Anterior cingulate cortex (tissue), 58 donors: ENCODE measurements around the gene HDGFL3.

Source experiments
- DNase-seq, 58 donors: peaks; one replicate each; lab custom pipeline; 2025; lab: John Stamatoyannopoulos, UW

The HDGFL3 gene

DNA sequence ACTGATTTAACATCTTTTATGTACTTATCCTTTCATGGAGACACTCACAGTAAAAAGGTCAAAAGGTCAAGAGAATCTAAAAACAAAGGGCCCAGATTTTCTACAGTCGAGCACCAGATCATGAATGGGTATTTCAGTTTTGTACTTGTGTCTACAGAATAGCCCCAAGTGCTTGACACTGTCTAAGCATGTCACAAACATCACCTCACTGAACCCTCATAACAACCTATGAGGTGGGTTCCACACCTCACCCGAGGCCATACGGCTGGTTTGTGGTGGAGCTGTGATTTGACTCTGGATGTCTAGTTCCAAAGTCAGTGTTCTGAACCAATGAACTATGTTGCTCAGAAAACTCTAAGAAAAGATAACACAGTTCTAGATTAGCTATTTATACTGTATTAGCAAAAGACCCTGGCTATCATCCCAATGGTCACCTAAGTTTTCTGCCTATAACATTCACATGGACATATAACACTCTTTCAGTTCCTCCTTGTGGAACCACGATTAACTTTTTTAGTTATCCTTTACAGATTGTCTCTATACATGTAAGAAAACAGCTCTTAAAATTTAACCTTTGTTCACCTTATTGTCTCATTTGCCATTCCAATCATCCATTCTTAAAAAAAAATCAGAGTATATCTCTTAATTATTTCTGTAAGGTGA is 74.6 kb downstream of the HDGFL3 start:
- DNase-seq, result no peak

DNA sequence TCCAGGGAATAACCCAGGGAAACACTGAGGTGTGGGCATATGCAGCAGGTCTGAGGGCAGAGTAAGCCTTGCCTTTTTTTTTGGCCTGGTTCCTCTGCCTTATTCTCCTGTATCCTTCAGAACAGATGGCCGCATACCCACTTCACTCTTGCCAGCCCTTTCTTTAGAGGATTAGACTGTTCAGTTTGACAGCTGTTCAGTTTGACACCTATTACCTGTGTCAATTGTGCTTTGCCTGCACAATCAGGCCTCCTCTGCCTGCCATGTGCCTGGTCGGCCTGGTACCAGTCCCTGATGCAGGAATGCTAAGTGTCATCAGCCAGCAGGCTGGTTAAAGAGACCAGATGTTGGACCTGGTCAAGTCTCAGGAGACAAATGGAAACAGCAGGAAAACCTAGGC is 77.8 kb downstream of the HDGFL3 start:
- no peak for DNase-seq

DNA sequence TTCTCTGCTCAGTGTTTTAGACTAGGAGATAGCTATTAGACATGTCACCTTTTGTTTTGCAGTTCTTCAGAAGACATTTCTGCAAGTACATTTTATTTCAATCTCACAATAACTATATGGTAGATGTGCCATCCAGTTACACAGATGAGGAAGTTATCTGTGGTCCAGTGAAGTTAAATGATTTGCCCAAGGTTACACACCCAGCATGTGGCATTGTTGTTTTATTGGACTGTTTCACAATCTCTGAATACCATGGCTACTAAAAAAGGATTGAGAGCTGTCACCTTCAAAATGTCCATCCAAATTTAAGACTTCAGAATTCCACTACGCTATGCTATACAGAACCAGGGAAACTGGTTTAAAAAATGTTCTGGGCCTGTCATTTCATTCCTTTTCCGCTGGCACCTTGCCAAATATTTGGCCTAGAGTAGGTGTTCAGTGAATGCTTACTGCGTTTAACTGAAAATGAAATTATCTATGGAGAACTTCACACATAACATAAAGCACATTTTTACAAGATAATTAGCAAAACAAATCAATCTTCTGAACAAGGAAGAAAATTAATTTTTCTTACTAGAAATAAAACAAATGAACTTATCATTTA is 80.0 kb downstream of the HDGFL3 start:
- no peak for DNase-seq

DNA sequence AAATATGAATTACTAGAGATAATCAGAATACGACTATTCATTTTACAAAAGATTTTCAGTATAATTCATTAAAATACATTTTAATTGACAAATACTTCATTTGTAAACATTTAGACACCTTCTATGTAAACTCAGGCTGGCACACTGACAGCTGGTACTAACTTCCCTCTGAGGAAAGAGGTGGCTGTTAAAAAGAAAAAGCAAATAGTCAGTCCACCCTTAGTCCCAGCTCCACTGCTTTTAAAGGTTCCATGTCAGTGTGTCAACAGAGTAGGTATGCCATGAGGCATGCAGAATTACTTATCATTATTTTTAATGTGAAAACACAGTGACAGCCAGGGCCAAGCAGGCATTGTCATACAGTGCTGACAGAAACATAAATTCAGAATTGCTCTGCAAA is 84.1 kb downstream of the HDGFL3 start:
- DNase-seq, result no peak

DNA sequence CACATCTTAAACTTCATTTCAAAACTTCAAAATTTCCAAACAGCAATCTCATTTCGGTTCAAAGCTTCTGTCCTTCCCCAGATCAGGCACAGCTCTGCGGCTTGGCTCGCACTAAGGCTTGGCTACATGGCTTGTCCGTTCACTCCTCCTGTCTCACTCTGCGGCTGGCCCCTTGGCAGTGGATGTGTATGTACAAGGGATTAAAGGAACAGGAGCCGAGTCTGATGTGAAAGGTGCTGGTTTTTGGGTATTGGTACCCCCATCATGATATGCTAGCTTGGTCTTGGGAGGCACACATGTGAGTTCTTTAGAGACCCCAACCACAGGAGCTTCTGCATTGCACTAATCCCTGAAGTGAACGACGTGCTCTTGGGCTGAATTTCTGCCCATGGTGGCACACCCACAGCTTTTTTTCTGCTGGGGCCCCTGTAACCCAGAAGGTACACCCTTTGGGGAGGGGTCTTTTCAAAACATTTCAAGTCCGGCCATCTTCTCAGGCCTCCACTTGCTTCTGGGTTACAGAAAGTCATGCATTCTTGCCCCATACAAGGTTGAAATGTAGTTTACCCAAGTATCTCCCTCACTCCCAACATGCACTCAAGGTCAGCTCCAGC is 87.5 kb downstream of the HDGFL3 start:
- DNase-seq, result no peak

DNA sequence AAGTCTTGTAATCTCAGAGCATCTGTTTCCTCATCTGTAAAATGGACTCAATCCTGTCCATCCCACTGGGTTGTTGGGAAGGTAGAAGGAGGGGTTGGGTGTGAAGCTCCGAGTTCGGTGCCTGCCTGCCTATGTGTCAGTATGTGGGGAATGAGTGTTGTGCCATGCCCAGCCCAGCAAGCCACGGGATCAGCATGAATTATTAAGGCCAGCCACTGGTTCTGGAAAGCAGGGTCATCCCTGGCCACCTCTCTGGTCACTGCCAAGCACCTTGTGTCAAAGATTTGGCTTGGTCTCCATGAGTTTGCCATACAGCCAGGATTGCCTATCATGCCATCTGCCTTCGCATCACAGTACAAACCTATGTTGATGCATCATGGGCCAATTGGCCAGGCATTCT is 88.7 kb downstream of the HDGFL3 start:
- no peak for DNase-seq

DNA sequence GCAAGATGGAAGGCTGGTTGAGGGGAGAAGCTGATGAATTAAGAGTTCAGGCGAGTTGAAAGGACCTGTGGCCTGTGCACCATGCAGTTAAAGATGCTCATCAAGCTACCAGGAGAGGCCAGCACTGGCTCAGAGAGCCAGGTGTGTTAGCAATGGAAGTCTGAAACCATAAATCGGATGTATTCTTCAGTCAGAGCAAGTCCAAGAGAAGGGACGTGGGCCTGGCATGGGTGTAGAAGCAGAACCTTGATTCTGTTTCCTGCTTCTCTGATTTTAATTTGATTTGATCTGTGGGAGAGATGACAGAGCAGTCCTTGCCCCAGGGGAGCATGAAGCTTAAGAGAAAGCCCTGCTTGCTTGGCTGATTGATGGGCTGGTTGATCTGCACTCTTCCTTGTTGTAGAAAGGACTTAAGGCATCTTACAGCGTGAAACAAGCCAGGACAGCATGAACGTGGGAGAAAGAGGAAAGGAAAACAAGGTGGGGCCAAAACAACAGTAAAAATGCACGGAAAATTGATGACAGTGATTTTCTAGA is 89.3 kb downstream of the HDGFL3 start:
- no peak for DNase-seq

DNA sequence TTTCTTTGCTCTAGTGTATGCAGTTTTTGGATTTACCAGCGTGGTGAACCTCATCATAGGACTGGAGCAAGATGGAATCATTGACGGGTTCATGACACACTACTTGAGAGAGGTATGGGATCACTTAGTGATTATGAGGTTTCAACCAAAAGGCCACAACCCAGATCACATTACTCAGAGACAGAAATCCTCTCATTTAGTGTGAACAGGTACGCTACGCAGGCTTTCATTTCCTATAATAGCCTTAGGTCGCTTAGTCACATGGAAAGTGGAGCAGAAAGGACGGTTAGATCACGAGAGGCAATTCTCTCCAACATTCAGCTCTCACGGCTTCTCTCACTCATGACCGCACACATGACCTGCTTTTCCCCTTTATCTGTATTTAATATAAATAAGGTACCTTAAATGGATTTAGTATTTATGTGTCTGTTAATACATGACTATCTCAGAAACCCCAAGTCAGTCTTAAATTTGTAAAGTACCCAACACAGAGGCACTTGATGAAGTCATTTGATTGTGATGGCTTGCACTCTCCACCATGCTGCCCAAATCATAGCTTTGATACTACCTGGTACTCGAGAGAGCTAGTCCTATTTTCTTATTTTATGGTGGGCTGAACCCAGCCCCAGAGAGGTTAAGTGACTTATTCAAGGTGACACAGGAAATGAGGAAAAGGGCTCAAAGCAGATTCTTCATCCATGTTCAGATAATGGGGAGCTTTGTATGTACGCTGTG is 91.6 kb downstream of the HDGFL3 start:
- DNase-seq, result no peak

DNA sequence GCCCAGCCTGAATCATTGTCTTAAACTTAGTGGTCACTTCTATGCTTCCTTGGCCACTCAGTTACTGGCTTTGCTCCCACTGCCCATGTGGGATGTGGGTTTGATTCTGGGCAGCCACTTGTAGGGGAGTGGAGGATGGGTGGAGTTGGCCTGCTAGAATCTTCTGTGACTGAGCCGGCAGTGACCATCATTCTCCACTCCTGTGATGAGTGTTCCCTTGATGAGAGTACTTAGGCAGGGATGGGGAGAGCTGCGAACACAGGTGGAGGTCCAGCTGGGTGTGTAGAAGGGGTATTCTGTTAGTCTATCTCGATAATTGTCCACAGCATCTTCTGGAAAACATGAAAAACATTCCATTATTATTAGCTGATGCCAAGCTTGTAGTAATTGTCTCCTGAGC is 92.2 kb downstream of the HDGFL3 start:
- DNase-seq, result no peak

DNA sequence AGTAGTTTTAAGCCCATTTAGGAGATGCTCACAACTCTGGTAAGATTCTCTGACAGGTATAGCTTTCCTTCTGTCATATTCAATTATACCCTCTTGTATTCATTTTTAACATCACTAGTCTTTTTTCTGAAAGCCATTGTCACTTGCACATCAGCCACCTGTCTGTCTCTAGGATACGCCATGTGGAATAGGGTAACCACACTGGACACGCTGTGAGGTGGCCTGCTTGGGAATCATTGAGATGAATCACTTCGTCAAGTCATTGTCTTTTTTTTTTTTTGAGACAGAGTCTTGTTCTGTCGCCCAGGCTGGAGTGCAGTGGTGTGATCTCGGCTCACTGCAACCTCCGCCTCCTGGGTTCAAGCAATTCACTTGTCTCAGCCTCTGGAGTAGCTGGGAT is 92.8 kb downstream of the HDGFL3 start:
- DNase-seq, result no peak

DNA sequence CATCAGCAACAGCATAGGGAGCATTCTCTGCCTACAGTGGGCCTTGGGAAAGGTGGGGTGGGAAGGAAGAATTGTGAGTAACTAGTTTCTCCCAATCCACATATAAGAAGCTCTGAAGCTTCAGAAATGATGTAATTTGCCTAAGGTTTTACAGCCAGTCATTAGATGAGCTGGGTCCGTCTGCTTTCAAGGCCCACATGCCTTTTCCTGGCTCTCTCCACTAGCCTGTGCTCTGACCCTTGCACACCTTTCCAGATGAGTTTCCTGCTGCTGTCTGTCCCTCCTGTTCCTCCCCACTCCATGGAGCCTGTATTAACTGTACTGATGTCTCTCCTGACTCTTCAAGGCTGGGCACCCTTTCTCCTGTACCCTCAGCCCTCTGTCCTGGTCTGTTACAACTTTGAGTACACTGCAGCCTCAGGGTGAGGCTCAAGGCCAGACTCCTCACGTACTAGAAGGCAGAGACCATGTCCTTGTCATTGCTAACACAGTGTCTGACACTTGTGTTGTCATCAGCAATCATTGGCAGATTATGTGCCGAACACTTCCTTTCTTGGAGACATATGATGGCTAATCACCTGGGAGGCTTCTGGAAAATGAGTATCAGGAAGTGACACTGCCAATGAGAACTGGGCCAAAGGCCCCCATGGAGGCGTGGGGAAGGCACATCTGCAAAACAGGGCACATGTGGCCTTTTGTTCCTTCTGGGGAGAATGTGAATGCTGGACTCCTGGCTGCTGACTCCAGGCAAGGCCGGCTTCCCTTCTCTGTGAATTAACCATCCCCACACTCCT is 93.5 kb downstream of the HDGFL3 start:
- no peak for DNase-seq

DNA sequence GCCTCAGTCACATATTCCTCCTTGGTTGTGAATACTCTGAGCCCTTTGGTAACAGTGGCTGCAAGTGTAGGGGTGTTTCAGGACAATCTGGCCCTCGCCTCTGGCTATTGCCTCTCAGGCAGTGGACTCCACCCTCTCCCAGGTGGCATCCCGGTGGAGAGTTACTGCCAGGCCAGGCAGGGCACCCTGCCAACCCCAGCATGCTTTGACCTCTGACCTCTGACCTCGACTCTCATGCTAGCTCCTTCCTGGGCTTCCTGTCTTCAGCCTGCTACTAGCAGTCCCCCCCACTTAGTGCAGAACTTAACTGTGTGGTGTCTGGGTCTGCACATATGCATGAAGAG is 94.7 kb downstream of the HDGFL3 start:
- DNase-seq, result no peak

DNA sequence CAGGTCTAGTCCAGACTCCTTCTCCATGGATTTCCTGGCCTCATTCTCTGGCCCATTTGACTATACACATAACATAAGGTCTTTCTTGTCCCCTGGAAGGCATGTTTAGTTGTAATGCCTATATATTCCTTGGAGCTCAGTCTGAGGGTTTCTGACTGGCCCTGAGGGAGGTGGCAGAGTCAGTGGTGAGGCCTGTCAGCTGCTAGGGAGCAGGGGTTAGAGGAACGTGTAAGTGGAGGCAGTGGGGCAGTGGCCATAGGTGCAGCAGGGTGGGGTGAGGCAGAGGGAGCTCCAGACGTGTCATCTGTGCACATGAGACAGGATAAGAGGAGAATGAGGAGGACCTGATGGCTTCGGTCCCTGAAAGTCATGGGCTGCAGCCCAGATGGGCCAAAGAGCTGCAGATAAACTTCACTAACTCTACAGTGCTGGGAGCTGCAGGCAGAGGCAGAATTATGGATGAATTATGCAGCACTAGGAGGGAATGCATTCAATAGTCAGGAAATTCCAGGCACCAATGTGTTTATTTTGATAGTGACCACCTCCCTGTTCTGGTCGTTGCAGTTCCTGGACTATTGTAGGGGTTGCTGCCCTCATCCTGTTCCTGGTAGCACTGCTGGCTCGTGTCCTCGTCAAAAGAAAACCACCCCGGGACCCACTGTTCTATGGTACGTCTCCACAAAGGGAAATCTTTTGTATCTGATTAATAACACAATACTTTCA is 95.2 kb downstream of the HDGFL3 start:
- DNase-seq, result no peak

DNA sequence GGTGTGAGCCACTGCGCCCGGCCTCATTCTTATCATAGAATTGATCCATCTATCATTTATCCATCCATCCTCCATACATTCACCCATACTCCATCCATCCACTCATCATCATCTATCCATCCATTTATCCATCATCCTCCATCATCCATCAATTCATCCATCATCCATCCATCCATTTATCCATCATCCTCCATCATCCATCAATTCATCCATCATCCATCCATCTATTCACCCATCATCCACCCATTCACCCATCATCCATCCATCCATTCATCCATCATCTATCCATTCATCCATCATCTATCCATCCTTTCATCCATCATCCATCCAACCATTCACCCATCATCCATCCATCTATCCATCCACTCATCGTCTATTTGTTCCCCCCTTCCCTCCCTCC is 96.5 kb downstream of the HDGFL3 start:
- no peak for DNase-seq

DNA sequence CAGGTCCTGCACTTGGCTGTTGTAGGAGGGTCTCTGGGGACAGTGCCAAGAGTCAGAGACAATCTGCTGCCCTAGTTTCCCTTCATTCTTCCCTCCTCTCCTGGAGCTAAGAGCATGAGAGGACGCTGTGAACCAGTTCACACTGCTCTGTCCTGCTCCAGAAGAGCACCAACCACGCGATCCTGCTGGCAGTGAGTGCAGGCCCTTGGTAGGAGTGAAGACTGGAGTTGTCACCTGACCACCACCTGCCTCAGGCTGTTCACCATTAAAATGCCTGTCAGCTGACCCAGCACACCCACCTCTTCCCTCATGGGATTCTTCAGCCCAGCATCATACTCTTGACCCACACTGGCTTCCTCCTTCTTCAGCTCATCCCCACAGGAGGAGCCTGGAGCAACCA is 97.2 kb downstream of the HDGFL3 start:
- no peak for DNase-seq

DNA sequence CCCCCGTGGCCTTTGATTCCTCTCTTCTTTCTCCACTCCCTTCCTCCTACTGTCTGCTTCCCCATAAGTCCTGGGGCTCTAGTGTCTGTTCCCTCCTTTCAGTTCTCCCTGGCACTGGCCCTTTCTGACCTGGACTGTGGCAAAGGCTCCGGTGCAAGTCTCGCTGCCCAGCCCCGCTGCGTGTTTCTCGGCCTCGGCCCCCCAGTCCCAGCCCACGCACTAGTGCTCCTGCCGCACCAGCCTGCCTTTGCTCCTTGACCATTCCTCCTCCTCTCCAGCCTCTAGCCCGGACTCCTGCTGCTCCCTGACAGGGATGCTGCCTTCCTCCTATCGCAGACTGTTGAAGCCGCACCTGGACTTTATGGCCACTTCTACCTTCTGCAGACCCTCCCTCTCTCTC is 98.1 kb downstream of the HDGFL3 start:
- no peak for DNase-seq

DNA sequence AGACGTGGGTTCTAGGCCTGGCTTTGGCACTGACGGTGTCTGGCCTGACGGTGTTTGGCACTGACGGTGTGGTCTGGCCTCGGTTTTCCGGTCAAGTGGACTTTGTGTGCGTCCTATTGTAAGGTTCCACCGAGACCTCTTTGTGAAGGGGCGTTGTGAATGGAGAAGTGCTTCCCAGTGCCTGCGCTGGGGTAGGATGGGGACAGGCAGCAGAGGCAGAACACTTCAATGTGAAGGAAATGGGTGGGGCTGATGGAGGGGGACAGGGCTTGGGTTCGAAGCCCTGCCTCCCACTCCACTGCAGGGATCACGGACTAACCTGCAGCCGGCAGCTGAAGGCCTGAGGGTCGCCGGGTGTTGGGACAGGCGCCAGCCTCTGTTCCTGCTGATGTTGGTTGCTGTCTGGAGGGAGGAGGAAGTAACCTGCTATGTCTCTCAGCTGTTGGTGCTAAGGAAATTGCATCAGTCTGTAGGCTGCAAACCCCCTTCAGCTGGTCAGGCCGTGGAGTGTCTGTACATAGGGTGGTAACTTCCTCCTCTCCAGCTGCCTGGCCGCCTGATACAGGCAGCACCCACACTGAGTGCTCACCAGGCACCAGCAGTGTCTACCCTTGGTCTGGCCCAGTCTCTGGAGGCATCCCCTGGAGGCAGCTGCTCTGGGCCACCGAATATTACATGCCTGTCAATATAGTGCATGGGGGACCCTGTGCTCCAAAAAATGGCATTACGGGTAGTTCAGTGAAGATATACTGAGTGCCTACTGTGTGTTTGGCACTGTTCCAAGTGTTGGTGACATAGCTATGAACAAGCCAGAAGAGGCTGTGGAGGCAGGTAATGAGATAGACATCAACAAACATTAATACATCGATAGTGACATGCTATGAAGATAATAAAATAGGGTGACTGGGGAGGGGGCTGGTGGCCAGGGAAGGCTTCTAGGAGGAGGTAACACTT is 99.1 kb downstream of the HDGFL3 start:
- DNase-seq, result peak in 41 of 58 donors; percentile 12 to 70 (median 47)

DNA sequence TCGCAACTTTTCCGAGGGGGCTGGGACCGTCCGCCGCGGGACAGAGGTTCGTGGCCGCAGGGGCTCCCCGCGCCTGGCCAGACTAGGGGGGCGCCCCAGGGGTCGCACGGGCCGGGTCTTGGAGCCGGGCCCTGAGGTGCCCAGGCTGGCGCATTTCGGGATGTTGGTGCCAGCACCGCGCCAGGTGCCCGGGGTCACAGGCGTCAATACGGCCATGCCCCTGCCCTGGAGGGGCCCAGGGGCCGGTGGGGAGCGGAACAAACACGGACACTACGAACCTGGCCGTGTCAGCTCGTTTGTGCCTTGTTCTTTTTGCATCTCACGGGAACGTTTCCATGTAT is 99.8 kb downstream of the HDGFL3 start:
- no peak for DNase-seq
